G401 (cell line): ENCODE results near the gene ZBTB21. TPM values are rescaled to one million over a fixed set of nuclear protein-coding genes. Genes with fewer than 3 reads are reported as not detected.
"Not testable (repeated sequence)": the region's sequence is repeated elsewhere in the genome, so short reads cannot be mapped to it uniquely, and the experiment has no call there.

Experiments used
- DNase-seq: peaks from one replicate; pipeline ENCODE4 v3.0.0-alpha.2; 2015; ENCODE audit warnings: low spot score
- in situ Hi-C: cut with HindIII; loops from 2 replicates; pipeline ENCODE4 v1.10.0; 2016; ENCODE audit warnings: low sequenced_read_pairs, mixed read lengths
- total RNA-seq: library from RNA; depleted of rRNA; stranded (reverse); fragments of >200 nt; shearing (Covaris generic); gene quantifications from 2 replicates; pipeline ENCODE4 v1.2.3, GENCODE V29; 2014

Gene ZBTB21
- total RNA-seq, 1 experiment from 2014 or later: 22.0 TPM

DNA sequence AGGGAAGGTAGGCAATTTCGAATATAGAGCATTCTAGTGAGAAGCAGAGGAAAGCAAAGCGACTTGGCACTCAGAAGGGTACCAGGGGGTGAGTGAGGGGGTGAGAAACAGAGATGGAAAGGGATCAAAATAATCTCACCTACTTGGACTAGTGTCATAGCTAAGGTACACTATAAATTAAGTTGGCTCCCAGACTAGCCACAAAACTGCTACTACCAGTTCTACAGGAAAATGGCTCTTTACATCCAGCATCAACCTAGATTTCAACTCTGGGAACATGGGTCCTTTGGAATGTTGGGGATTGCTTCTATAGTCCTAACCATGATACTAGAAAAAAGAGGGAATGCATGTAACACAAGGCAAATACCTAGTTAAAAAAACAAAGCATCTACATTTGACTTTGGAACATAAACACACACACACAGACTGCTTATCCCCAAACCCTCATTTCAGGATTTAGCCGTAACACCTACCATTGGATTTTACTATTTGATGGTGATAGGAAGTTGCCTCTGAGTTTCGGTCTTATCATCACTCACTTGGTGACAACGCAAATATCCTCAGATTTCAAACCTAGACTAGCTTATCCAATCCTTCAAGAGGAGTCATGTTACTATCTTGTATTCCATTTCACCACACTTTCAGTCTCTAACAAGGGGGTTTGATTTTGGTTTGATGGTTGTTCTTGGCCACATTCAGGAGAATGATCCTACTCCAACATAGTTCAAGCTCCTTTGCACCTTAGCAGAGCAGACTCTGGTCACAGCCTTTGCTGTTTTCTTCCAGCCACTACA is 5.6 kb downstream of the ZBTB21 start:
- DNase-seq: no peak
- in situ Hi-C loops: no loop called here

GRCh38 chr21:42003051-42003461 is 7.1 kb downstream of the ZBTB21 start:
- no peak for DNase-seq
- in situ Hi-C loops: no loop called here

DNA sequence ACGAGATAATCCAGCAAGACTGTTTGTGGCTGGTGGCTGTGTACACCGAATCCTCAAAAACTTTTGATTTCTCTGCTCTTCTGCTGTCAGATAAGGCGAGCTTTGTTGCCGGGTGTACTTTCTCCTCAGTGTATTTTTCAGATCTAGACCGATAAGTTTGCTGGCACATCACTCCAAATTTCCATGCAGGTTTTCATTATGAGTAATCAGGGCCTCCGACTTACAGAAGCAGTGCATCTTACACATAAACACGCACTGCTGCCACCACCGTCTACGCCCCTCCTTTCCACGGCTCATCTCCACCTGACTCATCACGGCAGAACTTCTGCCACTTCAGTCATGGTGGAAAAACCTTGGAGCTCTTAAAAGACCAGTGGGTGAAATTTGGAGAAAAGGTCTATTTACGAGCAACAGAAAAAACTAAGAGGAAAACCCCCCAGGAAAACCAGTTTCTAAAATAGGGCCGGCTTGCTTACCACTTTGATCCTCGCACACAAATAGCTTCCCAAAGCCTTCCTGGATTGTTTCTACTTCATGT is 7.7 kb downstream of the ZBTB21 start:
- in situ Hi-C loops: no loop called here
- no peak for DNase-seq

DNA sequence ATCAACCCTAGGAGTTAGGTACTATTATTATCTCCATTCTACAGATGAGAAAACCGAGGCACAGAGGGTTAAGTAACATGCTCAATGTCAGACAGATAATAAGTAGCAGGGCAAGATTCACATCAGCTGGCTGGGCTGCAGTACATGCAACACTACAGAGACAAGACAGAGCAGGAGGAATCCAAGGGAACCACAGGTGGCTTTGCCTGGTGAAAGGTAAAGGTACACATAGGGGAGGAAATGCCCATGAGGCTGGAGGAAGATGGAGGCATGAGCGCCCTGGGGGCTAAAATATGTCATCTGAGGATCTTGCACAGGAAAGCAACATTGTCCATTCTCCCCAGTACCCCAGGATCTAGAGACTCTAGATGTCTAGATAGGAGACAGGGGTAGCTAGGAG is 8.4 kb downstream of the ZBTB21 start:
- DNase-seq: no peak
- in situ Hi-C loops: no loop called here

- DNase-seq: no peak
- in situ Hi-C loops: no loop called here
Observed at GRCh38 chr21:42000908-42001307, 9.3 kb downstream of the ZBTB21 start.

DNA sequence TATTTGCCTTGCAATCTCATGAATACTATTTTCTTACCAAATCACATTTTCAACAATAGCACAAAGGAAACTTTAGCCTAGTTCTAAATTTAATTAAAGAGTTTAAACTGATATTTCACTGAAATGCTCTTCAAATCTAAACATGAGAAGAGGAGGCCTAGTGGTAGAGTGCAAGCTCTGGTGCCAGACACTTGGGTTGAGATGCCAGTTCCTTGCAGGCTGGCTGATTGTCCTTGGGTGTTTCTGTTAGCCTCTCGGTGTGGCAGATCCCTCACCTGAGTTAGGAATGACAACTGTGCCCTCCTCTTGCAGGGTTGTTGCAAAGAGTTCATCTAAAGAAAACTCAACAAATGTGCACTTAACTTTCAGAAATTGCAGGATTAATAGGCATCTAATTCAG is 12.5 kb downstream of the ZBTB21 start:
- no peak for DNase-seq
- in situ Hi-C loops: no loop called here

GRCh38 chr21:41995577-41995976 is 14.6 kb downstream of the ZBTB21 start:
- no peak for DNase-seq
- in situ Hi-C loops: no loop called here

GRCh38 chr21:41994613-41995012 is 15.5 kb downstream of the ZBTB21 start:
- in situ Hi-C loops: not testable (repeated sequence)

DNA sequence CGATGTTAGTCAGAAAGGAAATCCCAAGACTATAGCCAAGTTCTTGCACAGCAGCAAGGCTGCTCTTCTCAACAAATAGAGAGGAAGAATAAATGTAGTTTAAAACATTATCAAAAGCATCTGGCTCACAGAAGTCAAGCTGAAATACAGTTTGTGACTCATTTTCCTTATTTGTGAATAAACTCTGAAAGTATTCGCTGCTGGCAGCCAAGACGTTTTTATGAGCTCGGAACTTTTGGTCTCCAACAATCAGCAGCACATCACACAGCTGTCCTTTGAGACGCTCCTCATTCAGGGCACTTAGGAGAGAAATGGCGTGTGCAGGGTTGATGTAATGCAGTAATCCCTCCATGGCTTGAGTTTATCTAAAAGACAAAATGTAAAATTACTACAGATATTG is 16.4 kb downstream of the ZBTB21 start:
- no peak for DNase-seq
- in situ Hi-C loops: no loop called here

More at GRCh38 chr21:41994613-41995012, 15.5 kb downstream of the ZBTB21 start:
- not testable (repeated sequence) for DNase-seq

GRCh38 chr21:41992576-41992975 is 17.6 kb downstream of the ZBTB21 start:
- DNase-seq: no peak
- in situ Hi-C loops: no loop called here

DNA sequence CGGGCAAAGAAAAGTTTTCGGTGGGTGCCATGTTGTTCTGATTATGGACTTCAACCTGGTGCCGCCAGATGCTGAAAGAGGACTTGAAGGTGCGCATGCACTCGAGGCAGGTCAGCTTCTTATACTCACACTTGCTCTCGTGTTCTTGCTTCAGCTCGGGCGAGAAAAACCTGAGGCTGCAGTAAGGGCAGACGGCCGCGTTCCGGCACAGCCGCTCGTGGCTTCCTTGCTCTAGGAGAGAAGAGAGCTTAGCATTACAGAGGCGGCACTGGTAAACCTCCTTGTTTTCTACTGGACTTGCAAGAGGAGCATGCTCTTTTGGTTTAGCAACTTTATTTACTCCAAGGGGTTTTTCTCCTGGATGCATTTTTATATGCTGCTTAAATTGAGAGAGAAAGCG is 18.5 kb downstream of the ZBTB21 start:
- in situ Hi-C loops: no loop called here

DNA sequence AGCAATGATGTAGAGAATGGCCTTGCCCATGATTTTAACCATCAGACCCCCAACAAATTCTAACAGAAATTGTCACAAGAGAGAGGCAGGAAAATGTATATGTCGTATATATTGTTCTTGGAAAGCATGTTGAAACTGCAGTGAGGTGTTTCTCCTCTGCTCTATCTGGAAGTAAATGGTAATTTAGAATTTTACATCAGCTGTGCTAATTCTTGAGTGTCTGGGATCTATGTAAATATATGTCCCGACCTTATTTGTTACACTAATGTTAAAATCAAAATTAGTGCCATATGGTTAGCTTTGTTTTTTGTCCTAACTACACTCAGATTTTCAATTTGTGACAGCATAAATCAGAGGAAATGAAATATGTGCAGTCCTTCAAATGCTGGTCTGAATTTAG is 20.5 kb downstream of the ZBTB21 start:
- no peak for DNase-seq
- in situ Hi-C loops: no loop called here

More for the DNA sequence above, 18.5 kb downstream of the ZBTB21 start:
- DNase-seq: no peak

DNA sequence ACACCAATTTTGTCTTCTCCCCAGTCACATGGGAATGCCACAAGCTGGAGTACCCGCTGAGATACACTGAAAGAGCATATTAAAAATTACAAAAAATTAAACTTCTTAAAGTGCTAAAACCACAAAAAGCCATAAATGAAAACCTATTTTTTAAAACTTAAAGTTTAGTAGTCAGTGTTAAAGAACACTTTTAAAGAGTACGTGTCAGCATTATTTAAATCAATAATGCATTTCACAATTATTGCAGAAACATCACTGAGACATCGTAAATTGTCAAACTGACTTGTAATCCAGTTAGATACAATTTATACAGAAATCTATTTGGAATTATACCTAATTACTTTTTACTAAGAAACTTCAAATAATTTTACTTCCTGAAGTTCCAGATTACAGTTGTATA is 22.9 kb downstream of the ZBTB21 start:
- in situ Hi-C loops: no loop called here
- DNase-seq: no peak

- in situ Hi-C loops: no loop called here
- DNase-seq: no peak
Observed at GRCh38 chr21:41985662-41986416, 24.3 kb downstream of the ZBTB21 start.

GRCh38 chr21:41983229-41983628 is 26.9 kb downstream of the ZBTB21 start:
- no peak for DNase-seq
- in situ Hi-C loops: no loop called here

DNA sequence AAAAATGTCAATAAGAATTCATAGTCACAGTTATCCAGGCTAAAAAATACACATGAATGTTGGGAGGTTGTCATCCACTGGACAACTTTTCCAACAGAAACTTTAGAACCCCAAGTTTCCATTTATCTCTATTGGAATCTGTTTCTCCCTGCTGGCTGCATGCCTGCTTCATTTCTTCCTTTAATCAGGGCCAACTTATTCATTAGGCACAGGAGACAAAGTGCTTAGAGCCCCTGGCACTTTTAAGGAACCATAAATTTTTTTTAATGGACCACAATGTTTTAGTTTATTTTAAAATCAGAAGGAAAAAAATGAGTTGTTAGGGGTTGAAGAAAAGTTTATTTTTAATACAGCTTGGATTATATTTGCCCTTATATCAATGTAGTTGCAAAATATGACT is 29.6 kb downstream of the ZBTB21 start:
- in situ Hi-C loops: no loop called here
- DNase-seq: no peak

DNA sequence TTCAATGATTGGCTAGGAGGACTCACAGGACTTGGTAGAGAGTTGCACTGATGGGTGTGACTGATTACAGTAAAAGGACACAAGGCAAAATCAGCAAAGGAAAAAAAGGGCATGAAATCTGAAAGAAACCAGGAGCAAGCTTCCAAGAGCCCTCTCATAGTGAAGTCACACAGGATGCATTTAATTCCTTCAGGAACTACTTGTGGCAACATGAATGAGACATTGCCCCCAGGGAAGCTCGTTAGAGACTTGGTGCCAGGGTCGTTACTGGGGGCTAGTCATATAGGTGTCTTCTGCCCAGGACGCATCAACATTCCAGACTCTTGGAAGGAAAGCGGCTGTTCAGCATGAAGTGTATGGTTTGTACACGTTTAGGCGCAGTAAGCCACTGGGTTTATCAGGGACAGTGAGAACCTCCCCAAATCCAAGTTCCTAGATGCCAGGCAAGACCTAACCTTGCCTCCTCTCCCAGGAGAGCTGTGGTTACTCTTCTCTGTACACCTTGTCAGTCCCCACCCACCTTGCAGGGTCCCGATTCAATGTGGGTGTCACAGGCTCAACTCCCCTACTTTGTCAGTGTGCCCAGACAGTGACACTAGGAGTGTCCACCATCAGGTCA is 30.3 kb downstream of the ZBTB21 start:
- DNase-seq: no peak
- in situ Hi-C loops: no loop called here

GRCh38 chr21:41979335-41979734 is 30.8 kb downstream of the ZBTB21 start:
- in situ Hi-C loops: no loop called here

GRCh38 chr21:41977034-41977950 is 32.9 kb downstream of the ZBTB21 start:
- no peak for DNase-seq
- in situ Hi-C loops: no loop called here

More at GRCh38 chr21:41979335-41979734, 30.8 kb downstream of the ZBTB21 start:
- no peak for DNase-seq
